ENCODE results near the gene STRADA. TPM values are rescaled to one million over a fixed set of nuclear protein-coding genes. Genes with fewer than 3 reads are reported as not detected.

Gene STRADA
- total and polyA plus RNA-seq, 2 experiments from 2014 or later: 18.0 to 28.8 TPM

GRCh38 chr17:63694950-63695773 lies 46.4 kb downstream of the STRADA start:
- H3F3A ChIP-seq (replicated peaks; ENCODE audit: low read depth): peaks cover 17% of the 10 kb centered on the region
- no peak overlapping the region for H3K27ac Mint-ChIP-seq
- no peaks in the 10 kb centered on the region; the same call in 2 of the 3 replicates for H3K9me3 Mint-ChIP-seq

More at GRCh38 chr17:63694950-63695773, 46.4 kb downstream of the STRADA start:
- H3K9me2 ChIP-seq (ENCODE audit: insufficient read depth): no peaks in the 10 kb centered on the region
- TF ChIP-seq STAT1 (IDR thresholded peaks at IDR 0.05; ENCODE audit: unreplicated experiment) (no peak), ZNF114 (CRISPR knock-in tag; IDR thresholded peaks at IDR 0.05) (no peak), NANOG (IDR thresholded peaks at IDR 0.05; ENCODE audit: borderline replicate concordance) (no peak), EZH2phosphoT487 (IDR thresholded peaks at IDR 0.05; ENCODE audit: unreplicated experiment) (no peak), EZH2 (IDR thresholded peaks at IDR 0.05; ENCODE audit: low read depth, unreplicated experiment) (no peak), ZNF462 (CRISPR knock-in tag; IDR thresholded peaks at IDR 0.05) (no peak), ETS1 (IDR thresholded peaks at IDR 0.05) (no peak), JUNB (IDR thresholded peaks at IDR 0.05; ENCODE audit: unreplicated experiment) (no peak), CTCF (conservative IDR thresholded peaks at IDR 0.05; ENCODE audit: low read depth in 2 of 2) (no peak), POLR2AphosphoS5 (IDR thresholded peaks at IDR 0.05; ENCODE audit: low read depth) (no peak), ZNF331 (CRISPR knock-in tag; IDR thresholded peaks at IDR 0.05; ENCODE audit: low read depth) (no peak), CREB1 (CRISPR knock-in tag; IDR thresholded peaks at IDR 0.05; ENCODE audit: low read depth) (no peak), REST (IDR thresholded peaks at IDR 0.05; ENCODE audit: unreplicated experiment) (no peak)
- Mint-ChIP-seq H3K4me1 (peaks cover 37% of the 10 kb centered on the region; the same call in 2 of the 3 replicates), H3K27me3 (ENCODE audit: insufficient read depth, low read depth, poor library complexity) (peaks cover 16% of the 10 kb centered on the region), H3K36me3 (ENCODE audit: low read depth) (peaks cover 26% of the 10 kb centered on the region), H3K4me3 (no peak overlapping the region; the same call in 2 of the 3 replicates)
- no peaks in the 10 kb centered on the region for H3K27me3 ChIP-seq (ENCODE audit: insufficient read depth)
- DNase-seq (ENCODE audit: low spot score) (no peak), ATAC-seq (no peak)
- no peaks in the 10 kb centered on the region for H4K20me1 ChIP-seq (replicated peaks; ENCODE audit: insufficient read depth)
- no peak overlapping the region for H2AFZ ChIP-seq
- no peak overlapping the region for H3K4me2 ChIP-seq
- no peak overlapping the region for H3K4me3 ChIP-seq
- no peaks in the 10 kb centered on the region for H3K79me2 ChIP-seq (replicated peaks; ENCODE audit: insufficient read depth)
- H3K4me1 ChIP-seq (ENCODE audit: insufficient read depth): peaks cover 17% of the 10 kb centered on the region; the same call in 1 of the 2 replicates
- H3K27ac ChIP-seq (ENCODE audit: low read depth): no peak overlapping the region
- no peaks in the 10 kb centered on the region for H3K36me3 ChIP-seq (ENCODE audit: insufficient read depth)
